NCI-H82 treated with DMSO at 0.1 percent for 48 hours (cell line): ENCODE measurements around the gene ZNF385C.

Experiments used
- DNase-seq: peaks from one replicate; lab custom pipeline; 2025; ENCODE audit not compliant: unreplicated experiment; lab: John Stamatoyannopoulos, UW

The ZNF385C gene

GRCh38 chr17:42078396-42079043 is 19.8 kb downstream of the ZNF385C start:
- DNase-seq: no peak

DNA sequence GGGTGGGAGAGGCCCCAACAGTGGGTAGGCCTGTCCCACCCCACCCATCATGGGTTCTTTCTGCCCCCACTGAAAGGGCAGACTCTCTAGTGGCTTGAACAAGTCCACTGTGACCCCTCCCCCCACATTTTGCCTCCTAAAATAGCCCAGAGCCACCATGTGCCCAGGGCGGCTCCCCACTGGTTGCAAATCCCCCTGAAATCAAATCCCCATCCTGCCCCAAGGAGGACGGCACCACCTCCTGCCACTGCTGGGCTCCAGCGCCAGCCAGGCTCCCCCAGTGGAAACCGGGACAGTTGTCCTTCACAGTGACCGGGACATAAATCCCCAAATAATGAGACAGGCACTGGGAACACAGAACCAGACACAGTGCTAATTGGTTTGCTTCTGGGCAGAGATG is 20.5 kb downstream of the ZNF385C start:
- no peak for DNase-seq

- DNase-seq: no peak
Observed at GRCh38 chr17:42076797-42077559, 21.3 kb downstream of the ZNF385C start.

- no peak for DNase-seq
Observed at GRCh38 chr17:42075789-42076188, 22.5 kb downstream of the ZNF385C start.

GRCh38 chr17:42072323-42073187 is 25.7 kb downstream of the ZNF385C start:
- DNase-seq: no peak

DNA sequence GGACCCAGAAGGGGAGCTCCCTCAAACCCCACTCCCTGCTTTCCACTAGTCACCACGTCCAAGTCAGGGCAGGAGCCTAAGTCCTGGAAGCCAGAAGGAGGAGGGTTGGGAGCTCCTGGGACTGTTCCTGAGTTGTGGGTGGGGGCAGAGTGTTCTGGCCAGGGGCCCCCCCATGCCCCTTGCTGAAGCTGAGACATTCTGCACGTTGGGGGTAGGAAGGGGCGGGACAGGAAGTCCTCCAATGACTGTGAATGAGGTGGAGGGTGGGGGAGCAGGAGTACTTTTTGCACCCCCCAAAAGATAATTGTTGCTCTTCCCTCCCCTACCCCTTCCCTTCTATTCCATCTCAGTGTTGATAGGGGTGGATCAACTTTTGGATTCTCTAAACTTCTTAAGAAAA is 26.5 kb downstream of the ZNF385C start:
- no peak for DNase-seq

DNA sequence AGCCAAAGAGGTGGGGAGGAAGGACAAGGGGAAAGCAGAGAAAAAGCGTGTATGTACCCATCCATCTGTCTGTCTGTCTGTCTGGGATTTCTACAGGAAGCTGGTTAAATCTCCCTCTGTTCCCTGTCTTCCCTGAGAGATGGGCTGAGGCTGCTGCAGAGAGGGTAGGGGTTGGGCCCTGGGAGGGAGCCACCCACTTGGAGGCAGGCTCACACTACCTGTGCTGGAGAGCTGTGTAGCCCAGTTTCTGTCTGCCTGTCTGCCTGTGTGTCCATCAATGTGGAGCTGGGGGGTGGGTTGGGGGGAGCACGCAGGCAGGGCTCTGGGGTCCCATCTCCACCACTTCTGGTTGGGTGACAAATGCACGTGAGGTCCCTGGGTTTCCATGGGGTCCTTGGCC is 29.3 kb downstream of the ZNF385C start:
- no peak for DNase-seq

- DNase-seq: peak; percentile 23
Observed at GRCh38 chr17:42067371-42068091, 30.7 kb downstream of the ZNF385C start.

- no peak for DNase-seq
Observed at GRCh38 chr17:42065201-42065600, 33.1 kb downstream of the ZNF385C start.

- no peak for DNase-seq
Observed at GRCh38 chr17:42062681-42063080, 35.6 kb downstream of the ZNF385C start.

GRCh38 chr17:42061646-42062487 is 36.4 kb downstream of the ZNF385C start:
- no peak for DNase-seq

GRCh38 chr17:42060231-42060630 is 38.0 kb downstream of the ZNF385C start:
- no peak for DNase-seq

GRCh38 chr17:42059815-42060214 is 38.5 kb downstream of the ZNF385C start:
- no peak for DNase-seq

- no peak for DNase-seq
Observed at GRCh38 chr17:42058063-42058462, 40.2 kb downstream of the ZNF385C start.

GRCh38 chr17:42056635-42057034 is 41.6 kb downstream of the ZNF385C start:
- no peak for DNase-seq

- no peak for DNase-seq
Observed at GRCh38 chr17:42055496-42055895, 42.8 kb downstream of the ZNF385C start.

GRCh38 chr17:42055027-42055426 is 43.2 kb downstream of the ZNF385C start:
- no peak for DNase-seq

GRCh38 chr17:42053731-42054500 is 44.4 kb downstream of the ZNF385C start:
- no peak for DNase-seq

GRCh38 chr17:42052346-42052877 is 45.9 kb downstream of the ZNF385C start:
- no peak for DNase-seq
